Vagina (tissue), 2 donors: Measurements from ENCODE around the gene PRKCE.

Experiments
- POLR2A ChIP-seq, 2 donors: fragments of 450-650 bp; IDR thresholded peaks; one replicate each; pipeline ENCODE4 v1.6.1; 2017; ENCODE audit warnings: antibody characterized with exemption in 2 of 2, mild to moderate bottlenecking in 2 of 2, moderate library complexity in 2 of 2
- TF ChIP-seq, protein P1 (sequence below), 3 experiments: fragments of 450-650 bp in 2 of 3; fragments of 200-600 bp in 1 of 3; sonication (generic) in 1 of 3; IDR thresholded peaks; one replicate each; pipeline ENCODE4 v1.5.1; 2017 to 2019; ENCODE audit warnings: antibody characterized with exemption in 3 of 3, mild to moderate bottlenecking in 2 of 3, moderate library complexity in 2 of 3

GRCh38 chr2:45691171-45691999 lies 39.9 kb downstream of the PRKCE start:
- TF ChIP-seq, protein P1, sequence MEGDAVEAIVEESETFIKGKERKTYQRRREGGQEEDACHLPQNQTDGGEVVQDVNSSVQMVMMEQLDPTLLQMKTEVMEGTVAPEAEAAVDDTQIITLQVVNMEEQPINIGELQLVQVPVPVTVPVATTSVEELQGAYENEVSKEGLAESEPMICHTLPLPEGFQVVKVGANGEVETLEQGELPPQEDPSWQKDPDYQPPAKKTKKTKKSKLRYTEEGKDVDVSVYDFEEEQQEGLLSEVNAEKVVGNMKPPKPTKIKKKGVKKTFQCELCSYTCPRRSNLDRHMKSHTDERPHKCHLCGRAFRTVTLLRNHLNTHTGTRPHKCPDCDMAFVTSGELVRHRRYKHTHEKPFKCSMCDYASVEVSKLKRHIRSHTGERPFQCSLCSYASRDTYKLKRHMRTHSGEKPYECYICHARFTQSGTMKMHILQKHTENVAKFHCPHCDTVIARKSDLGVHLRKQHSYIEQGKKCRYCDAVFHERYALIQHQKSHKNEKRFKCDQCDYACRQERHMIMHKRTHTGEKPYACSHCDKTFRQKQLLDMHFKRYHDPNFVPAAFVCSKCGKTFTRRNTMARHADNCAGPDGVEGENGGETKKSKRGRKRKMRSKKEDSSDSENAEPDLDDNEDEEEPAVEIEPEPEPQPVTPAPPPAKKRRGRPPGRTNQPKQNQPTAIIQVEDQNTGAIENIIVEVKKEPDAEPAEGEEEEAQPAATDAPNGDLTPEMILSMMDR (IDR thresholded peaks at IDR 0.05), result no peak
- TF ChIP-seq POLR2A (IDR thresholded peaks at IDR 0.05), result no peak
